Measurements from ENCODE around the gene VCX2. TPM values are rescaled to one million over a fixed set of nuclear protein-coding genes. Genes with fewer than 3 reads are reported as not detected.

Gene VCX2
- total RNA-seq, 1 donor from 2014 or later, result not detected

GRCh38 chrX:8196776-8197175, 25.7 kb upstream of the VCX2 start:
- H3K9me3 ChIP-seq (ENCODE audit: low read depth), result no peaks in the 10 kb centered on the region
- Mint-ChIP-seq H3K9me3 (no peaks in the 10 kb centered on the region), H3K27me3 (ENCODE audit: insufficient read depth, low read depth) (peaks cover 5% of the 10 kb centered on the region), H3K27ac (no peak overlapping the region), H3K4me3 (no peak overlapping the region), H3K4me1 (no peaks in the 10 kb centered on the region), H3K36me3 (no peaks in the 10 kb centered on the region)
- H3K4me3 ChIP-seq, result no peak overlapping the region
- no peak overlapping the region for H2AFZ ChIP-seq (replicated peaks)
- no peaks in the 10 kb centered on the region for H3K36me3 ChIP-seq
- no peak for DNase-seq (ENCODE audit: low spot score)
- H3K79me2 ChIP-seq (ENCODE audit: low read depth), result no peaks in the 10 kb centered on the region
- H3K4me1 ChIP-seq, result no peaks in the 10 kb centered on the region
- TF ChIP-seq CTCF (IDR thresholded peaks at IDR 0.05) (no peak), EZH2 (IDR thresholded peaks at IDR 0.05) (no peak), EZH2phosphoT487 (IDR thresholded peaks at IDR 0.05) (no peak)
- no peak overlapping the region for H3K9ac ChIP-seq
- H3F3A ChIP-seq (ENCODE audit: low read depth), result no peaks in the 10 kb centered on the region
- H3K4me2 ChIP-seq, result no peak overlapping the region
- H3K27me3 ChIP-seq, result no peaks in the 10 kb centered on the region
- no peak overlapping the region for H3K27ac ChIP-seq
- no peaks in the 10 kb centered on the region for H4K20me1 ChIP-seq (ENCODE audit: low read depth)

- Histone ChIP-seq H3K79me2 (ENCODE audit: low read depth) (no peaks in the 10 kb centered on the region), H3K27me3 (no peaks in the 10 kb centered on the region), H3K9me3 (ENCODE audit: low read depth) (no peaks in the 10 kb centered on the region), H2AFZ (replicated peaks) (no peak overlapping the region), H3F3A (ENCODE audit: low read depth) (no peaks in the 10 kb centered on the region), H3K27ac (no peak overlapping the region), H4K20me1 (ENCODE audit: low read depth) (no peaks in the 10 kb centered on the region), H3K4me3 (no peak overlapping the region), H3K9ac (no peak overlapping the region), H3K36me3 (no peaks in the 10 kb centered on the region), H3K4me1 (no peaks in the 10 kb centered on the region), H3K4me2 (no peak overlapping the region)
- H3K27me3 Mint-ChIP-seq (ENCODE audit: insufficient read depth, low read depth), result peaks cover 5% of the 10 kb centered on the region
- H3K27ac Mint-ChIP-seq, result no peak overlapping the region
- DNase-seq (ENCODE audit: low spot score), result no peak
- no peaks in the 10 kb centered on the region for H3K36me3 Mint-ChIP-seq
- no peak for TF ChIP-seq EZH2 (IDR thresholded peaks at IDR 0.05)
- no peak for TF ChIP-seq EZH2phosphoT487 (IDR thresholded peaks at IDR 0.05)
- no peak for TF ChIP-seq CTCF (IDR thresholded peaks at IDR 0.05)
- no peaks in the 10 kb centered on the region for H3K9me3 Mint-ChIP-seq
- no peak overlapping the region for H3K4me3 Mint-ChIP-seq
- H3K4me1 Mint-ChIP-seq, result no peaks in the 10 kb centered on the region
Observed at GRCh38 chrX:8194216-8194615, 23.1 kb upstream of the VCX2 start.

- H3K4me3 ChIP-seq, result no peak overlapping the region
- H3K4me1 ChIP-seq, result no peaks in the 10 kb centered on the region
- no peaks in the 10 kb centered on the region for H3K36me3 Mint-ChIP-seq
- H4K20me1 ChIP-seq (ENCODE audit: low read depth), result no peaks in the 10 kb centered on the region
- H3K27me3 Mint-ChIP-seq (ENCODE audit: insufficient read depth, low read depth), result peaks cover 5% of the 10 kb centered on the region
- H3K9me3 Mint-ChIP-seq, result no peaks in the 10 kb centered on the region
- no peaks in the 10 kb centered on the region for H3K27me3 ChIP-seq
- H3K9ac ChIP-seq, result no peak overlapping the region
- H2AFZ ChIP-seq (replicated peaks), result no peak overlapping the region
- H3K4me3 Mint-ChIP-seq, result no peak overlapping the region
- no peak overlapping the region for H3K27ac ChIP-seq
- H3F3A ChIP-seq (ENCODE audit: low read depth), result no peaks in the 10 kb centered on the region
- H3K36me3 ChIP-seq, result no peaks in the 10 kb centered on the region
- H3K9me3 ChIP-seq (ENCODE audit: low read depth), result no peaks in the 10 kb centered on the region
- H3K79me2 ChIP-seq (ENCODE audit: low read depth), result no peaks in the 10 kb centered on the region
- H3K4me2 ChIP-seq, result no peak overlapping the region
- H3K4me1 Mint-ChIP-seq, result no peaks in the 10 kb centered on the region
- no peak for DNase-seq (ENCODE audit: low spot score)
- H3K27ac Mint-ChIP-seq, result no peak overlapping the region
- TF ChIP-seq CTCF (IDR thresholded peaks at IDR 0.05), result no peak
- TF ChIP-seq EZH2phosphoT487 (IDR thresholded peaks at IDR 0.05), result no peak
- TF ChIP-seq EZH2 (IDR thresholded peaks at IDR 0.05), result no peak
Observed at GRCh38 chrX:8192276-8192675, 21.2 kb upstream of the VCX2 start.

Data from neural progenitor cell (in vitro differentiated cells).